Spleen (tissue), 11 donors: ENCODE measurements around the gene MAML1. TPM values are rescaled to one million over a fixed set of nuclear protein-coding genes. Genes with fewer than 3 reads are reported as not detected.

ENCODE experiments used
- DNase-seq: peaks from one replicate; pipeline ENCODE4 v3.0.0-alpha.2; 2020
- H3K27ac ChIP-seq, 8 donors: fragments of 200-600 bp; sonication (generic) in 7 of 8; 1 replicate in 4 of 8; 2 replicates in 4 of 8; pipeline versions ENCODE4 v1.5.0 to v1.8.0; 2016 to 2021; ENCODE audit warnings: inconsistent platforms in 4 of 8, mild to moderate bottlenecking in 4 of 8, moderate library complexity in 1 of 8
- H3K27me3 ChIP-seq, 7 donors: fragments of 200-600 bp; sonication (generic) in 6 of 7; replicated peaks in 1 of 7; 1 replicate in 4 of 7; 2 replicates in 3 of 7; pipeline versions ENCODE4 v1.5.0 to v1.8.0; 2016 to 2021; ENCODE audit warnings: inconsistent platforms in 3 of 7, mild to moderate bottlenecking in 1 of 7
- H3K36me3 ChIP-seq, 6 donors: fragments of 200-600 bp; sonication (generic) in 5 of 6; 1 replicate in 4 of 6; 2 replicates in 2 of 6; pipeline versions ENCODE4 v1.5.0 to v1.8.0; 2016 to 2021; ENCODE audit warnings: inconsistent platforms in 2 of 6
- H3K4me1 ChIP-seq, 6 donors: fragments of 200-600 bp; sonication (generic) in 5 of 6; 1 replicate in 3 of 6; 2 replicates in 3 of 6; pipeline versions ENCODE4 v1.5.0 to v1.8.0; 2016 to 2021; ENCODE audit warnings: inconsistent platforms in 3 of 6
- H3K4me3 ChIP-seq, 8 donors: fragments of 200-600 bp; sonication (generic) in 7 of 8; 1 replicate in 4 of 8; 2 replicates in 4 of 8; pipeline versions ENCODE4 v1.5.0 to v1.8.0; 2016 to 2021; ENCODE audit warnings: inconsistent platforms in 4 of 8, mild to moderate bottlenecking in 4 of 8, moderate library complexity in 2 of 8
- H3K9me3 ChIP-seq, 8 donors: fragments of 200-600 bp; sonication (generic) in 7 of 8; 1 replicate in 4 of 8; 2 replicates in 4 of 8; pipeline versions ENCODE4 v1.5.0 to v1.8.0; 2016 to 2021; ENCODE audit warnings: inconsistent platforms in 4 of 8
- CTCF ChIP-seq, 11 experiments: fragments of 200-600 bp in 7 of 11; fragments of 450-650 bp in 4 of 11; sonication (generic) in 4 of 11; IDR thresholded peaks in 8 of 11; conservative IDR thresholded peaks in 3 of 11; 1 replicate in 7 of 11; 2 replicates in 4 of 11; pipeline versions ENCODE4 v1.4.0 to v1.8.0; 2016 to 2021; ENCODE audit warnings: antibody characterized with exemption in 11 of 11, inconsistent platforms in 4 of 11, mild to moderate bottlenecking in 1 of 11
- POLR2A ChIP-seq, 3 donors: fragments of 450-650 bp; IDR thresholded peaks; one replicate each; pipeline ENCODE4 v1.5.1; 2017; ENCODE audit warnings: antibody characterized with exemption in 3 of 3, mild to moderate bottlenecking in 1 of 3
- POLR2AphosphoS5 ChIP-seq, 3 donors: sonication (generic); formaldehyde crosslinking; IDR thresholded peaks; one replicate each; pipeline ENCODE4 v1.5.1; 2017; ENCODE audit warnings: antibody characterized with exemption in 3 of 3
- WGBS, 5 donors: extraction: QIAGEN DNeasy Blood & Tissue Kit in 3 of 5; methylation state at CpG; one replicate each; pipeline versions ENCODE4 v1.1.5 to v1.1.7; 2013 to 2018; 5-methylcytosine and 5-hydroxymethylcytosine counted together
- intact Hi-C: fragments of 100-400 bp; cut with DNase I; formaldehyde crosslinking; loops from one replicate; pipeline ENCODE4 v1.15.0; 2023; ENCODE audit warnings: low total_unique reads
- polyA plus RNA-seq, 3 donors: library from polyadenylated mRNA; stranded (reverse); fragments of 200-250 nt; gene quantifications; one replicate each; pipeline ENCODE4 v1.2.1, GENCODE V29; 2013
- total RNA-seq, 7 donors: library from RNA; depleted of rRNA in 3 of 7; stranded (reverse); fragments of >200 nt in 3 of 7; fragmentation: NEBNext Ultra II Directional in 4 of 7; extraction: Animal tissue kit (Norgen Biotek cat#: 25700) in 4 of 7; gene quantifications; one replicate each; pipeline versions ENCODE4 v1.1.0 to v1.2.1, GENCODE V29; 2016 to 2021
- donor health status: healthy with polysubstance abuse.
- donor health status: DM: no; HTN: no; CAD: no; lungs with moderate emphysema.
- donor health status: DM: no; HTN: no; CAD: no.
- donor health status: Bipolar disorder and iron deficiency.
- donor health status: healthy.
- donor health status: DM: no; HTN: no; CAD: no.
- donor health status: DM: yes; HTN: yes; CAD: no.

Gene MAML1
- total and polyA plus RNA-seq, 10 donors = 4.7 to 42.8 (median 33.7) TPM

GRCh38 chr5:179794171-179794570 is 61.5 kb downstream of the MAML1 start:
- no peaks in the 10 kb centered on the region for H3K27me3 ChIP-seq
- intact Hi-C loops = no loop called here
- DNase-seq = no peak
- TF ChIP-seq CTCF (IDR thresholded peaks at IDR 0.05 in 8 of 11, conservative IDR thresholded peaks at IDR 0.05 in 3 of 11) (no peak), POLR2A (IDR thresholded peaks at IDR 0.05) (no peak)
- peaks cover 0 to 23% (median 20%) of the 10 kb centered on the region in 6 donors for H3K36me3 ChIP-seq
- H3K4me1 ChIP-seq = peaks cover 34 to 65% (median 56%) of the 10 kb centered on the region in 6 donors
- peak overlapping the region in 4 of 8 donors; percentile 6 to 86 (median 17) for H3K4me3 ChIP-seq
- 50 to 78% (median 65%) methylated on average over 2 to 3 of the region's 3 CpGs for WGBS, 5 donors
- no peaks in the 10 kb centered on the region for H3K9me3 ChIP-seq
- H3K27ac ChIP-seq = peak overlapping the region; percentile 63 to 89 (median 79)

DNA sequence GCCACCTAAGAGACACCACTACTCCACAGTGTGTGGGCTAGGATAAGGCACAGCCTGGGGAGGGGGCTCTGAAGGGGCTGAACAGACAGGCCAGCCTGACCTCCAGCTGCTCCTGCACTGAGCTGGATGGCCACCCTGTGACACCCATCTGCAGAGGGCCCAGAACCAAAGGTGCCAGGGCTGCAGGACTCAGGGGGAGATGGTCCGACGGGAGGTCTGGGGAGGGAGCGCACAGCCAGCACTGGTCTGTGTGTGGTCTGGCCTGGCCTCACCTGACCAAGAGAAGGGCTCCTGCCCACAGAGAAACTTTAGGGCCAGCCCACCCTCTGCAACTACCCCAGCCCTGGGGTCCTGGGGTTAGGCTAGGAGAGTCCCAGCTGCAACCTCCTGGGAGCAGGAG is 62.0 kb downstream of the MAML1 start:
- peak overlapping the region; percentile 66 to 93 (median 88) for H3K27ac ChIP-seq
- H3K27me3 ChIP-seq = no peaks in the 10 kb centered on the region
- H3K4me1 ChIP-seq = peaks cover 34 to 65% (median 56%) of the 10 kb centered on the region in 6 donors
- TF ChIP-seq CTCF (IDR thresholded peaks at IDR 0.05 in 8 of 11, conservative IDR thresholded peaks at IDR 0.05 in 3 of 11) = no peak
- TF ChIP-seq POLR2A (IDR thresholded peaks at IDR 0.05) = no peak
- TF ChIP-seq POLR2AphosphoS5 (IDR thresholded peaks at IDR 0.05) = no peak
- intact Hi-C loops = no loop called here
- WGBS, 5 donors = 60 to 100% (median 95%) methylated on average over 3 of the region's 3 CpGs
- H3K36me3 ChIP-seq = peaks cover 0 to 27% (median 24%) of the 10 kb centered on the region in 6 donors
- peak overlapping the region in 5 of 8 donors; percentile 61 to 86 (median 69) for H3K4me3 ChIP-seq
- H3K9me3 ChIP-seq = no peaks in the 10 kb centered on the region
- peak; percentile 79 for DNase-seq

DNA sequence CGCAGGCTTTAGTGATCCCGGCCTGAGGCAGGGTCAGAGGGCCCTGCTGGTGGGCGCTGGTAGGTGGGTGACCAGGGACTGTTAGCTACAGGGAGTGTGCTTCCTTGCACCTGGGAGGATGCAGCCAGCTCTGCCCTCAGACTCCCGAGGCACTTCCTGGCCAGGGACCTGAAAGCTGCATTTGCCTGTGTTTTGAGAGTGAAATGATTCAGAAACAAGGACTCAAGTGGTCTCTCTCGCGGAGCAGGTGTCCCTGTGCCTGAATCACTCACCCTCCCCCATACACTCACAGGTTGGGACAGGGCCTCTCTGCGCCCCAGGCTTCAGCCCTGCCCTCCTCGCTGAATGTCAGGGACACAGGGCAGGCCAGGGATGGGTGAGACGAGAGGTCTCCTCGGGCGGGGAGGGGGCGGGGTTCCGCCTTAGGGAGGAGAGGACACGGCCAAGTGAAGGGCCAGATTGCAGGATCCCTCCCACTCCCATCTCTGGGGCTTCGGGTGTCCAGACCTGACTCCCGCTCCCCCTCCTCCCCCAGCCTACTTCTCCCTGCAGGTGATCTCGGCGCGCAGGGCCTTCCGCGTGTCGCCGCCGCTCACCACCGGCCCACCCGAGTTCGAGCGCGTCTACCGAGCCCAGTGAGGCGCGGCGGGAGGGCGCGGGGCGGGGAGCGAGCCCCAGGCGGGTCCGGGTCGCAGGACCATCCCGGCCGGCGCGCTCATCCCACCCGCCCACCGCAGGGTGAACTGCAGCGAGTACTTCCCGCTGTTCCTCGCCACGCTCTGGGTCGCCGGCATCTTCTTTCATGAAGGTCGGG is 62.6 kb downstream of the MAML1 start:
- peaks cover 34 to 65% (median 56%) of the 10 kb centered on the region in 6 donors for H3K4me1 ChIP-seq
- peak; percentile 1 to 21 (median 9) for TF ChIP-seq POLR2AphosphoS5 (IDR thresholded peaks at IDR 0.05)
- no peak for TF ChIP-seq CTCF (IDR thresholded peaks at IDR 0.05 in 8 of 11, conservative IDR thresholded peaks at IDR 0.05 in 3 of 11)

More for the DNA sequence above, 62.6 kb downstream of the MAML1 start:
- no peaks in the 10 kb centered on the region for H3K9me3 ChIP-seq
- 10 to 29% (median 15%) methylated on average over 10 to 53 of the region's 53 CpGs for WGBS, 5 donors
- peaks cover 0 to 34% (median 30%) of the 10 kb centered on the region in 6 donors for H3K36me3 ChIP-seq
- peak overlapping the region; percentile 58 to 86 (median 64) for H3K4me3 ChIP-seq
- peak overlapping the region; percentile 81 to 93 (median 88) for H3K27ac ChIP-seq
- intact Hi-C loops = no loop called here
- no peaks in the 10 kb centered on the region for H3K27me3 ChIP-seq
- DNase-seq = peak; percentile 78
